ENCODE results near the gene RAMP3.
"Not testable (repeated sequence)": the region's sequence is repeated elsewhere in the genome, so short reads cannot be mapped to it uniquely, and the experiment has no call there.

Gene RAMP3

GRCh38 chr7:45161138-45161537, 3.5 kb downstream of the RAMP3 start:
- no peak overlapping the region for H3K4me3 ChIP-seq (ENCODE audit: low read length)
- TF ChIP-seq CTCF (IDR thresholded peaks at IDR 0.05; ENCODE audit: insufficient read depth, low read depth, low read length, missing control alignments), result no peak
- no peak for DNase-seq (ENCODE audit: low read depth)

DNA sequence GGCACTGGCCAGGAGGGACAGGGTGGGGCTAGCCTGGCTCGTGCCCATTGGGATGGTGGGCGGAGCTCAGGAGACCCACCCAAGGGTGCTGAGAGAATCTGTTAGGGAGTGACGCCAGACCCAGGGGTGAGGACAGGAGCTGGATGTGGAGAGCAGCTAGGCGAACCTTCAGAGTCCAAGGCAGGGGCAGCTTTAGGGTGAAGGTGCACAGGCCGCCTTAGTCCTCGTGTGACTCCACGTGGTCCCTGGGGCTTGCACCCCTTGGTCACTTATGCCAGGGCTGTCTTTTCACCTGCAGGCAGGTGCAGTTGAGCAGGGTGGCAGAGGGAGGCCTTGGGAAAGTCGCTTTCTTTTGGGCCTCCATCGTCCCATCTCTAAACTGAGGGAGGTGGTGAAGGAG, 4.3 kb downstream of the RAMP3 start:
- no peak for TF ChIP-seq CTCF (IDR thresholded peaks at IDR 0.05; ENCODE audit: insufficient read depth, low read depth, low read length, missing control alignments)
- no peak overlapping the region for H3K4me3 ChIP-seq (ENCODE audit: low read length)
- DNase-seq (ENCODE audit: low read depth), result no peak

GRCh38 chr7:45162311-45162845, 4.8 kb downstream of the RAMP3 start:
- H3K4me3 ChIP-seq (ENCODE audit: low read length), result no peak overlapping the region
- no peak for DNase-seq (ENCODE audit: low read depth)
- no peak for TF ChIP-seq CTCF (IDR thresholded peaks at IDR 0.05; ENCODE audit: insufficient read depth, low read depth, low read length, missing control alignments)

DNA sequence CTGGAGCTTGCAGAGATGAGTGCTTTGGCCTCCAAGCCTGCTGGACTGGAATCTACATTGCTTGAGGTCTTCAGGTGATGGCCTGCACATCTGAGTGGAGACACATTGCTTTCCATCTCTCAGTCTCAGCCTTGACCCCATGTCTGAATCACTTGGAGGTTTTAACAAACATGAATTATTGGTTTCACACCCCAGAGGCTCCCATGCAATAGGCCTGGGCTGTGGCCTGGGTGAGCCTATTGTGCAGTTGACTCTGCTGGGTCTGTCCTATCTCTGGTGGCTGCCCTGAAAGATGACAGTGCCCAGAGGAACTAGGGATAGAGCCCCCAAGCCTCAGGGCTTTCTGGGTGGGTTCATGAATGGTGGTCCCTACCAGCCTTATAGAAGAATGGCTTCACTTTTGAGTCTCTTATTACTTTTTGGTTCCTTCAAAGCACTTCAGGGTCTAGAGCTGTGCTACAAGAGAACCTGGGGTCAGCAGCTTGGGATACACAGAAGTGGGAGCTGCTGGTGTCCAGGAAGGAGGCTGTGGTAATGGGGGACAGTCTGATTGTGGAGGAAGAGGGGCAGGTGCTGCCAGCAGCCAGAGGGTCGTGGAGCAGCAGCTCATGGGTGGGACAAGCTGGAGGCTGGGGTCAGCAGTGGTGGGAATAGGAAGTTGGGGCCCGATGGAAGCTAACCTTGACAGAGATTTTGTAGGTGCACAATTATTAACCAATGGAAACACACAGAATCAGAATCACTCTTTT, 5.5 kb downstream of the RAMP3 start:
- DNase-seq (ENCODE audit: low read depth), result no peak
- no peak overlapping the region for H3K4me3 ChIP-seq (ENCODE audit: low read length)
- TF ChIP-seq CTCF (IDR thresholded peaks at IDR 0.05; ENCODE audit: insufficient read depth, low read depth, low read length, missing control alignments), result no peak

DNA sequence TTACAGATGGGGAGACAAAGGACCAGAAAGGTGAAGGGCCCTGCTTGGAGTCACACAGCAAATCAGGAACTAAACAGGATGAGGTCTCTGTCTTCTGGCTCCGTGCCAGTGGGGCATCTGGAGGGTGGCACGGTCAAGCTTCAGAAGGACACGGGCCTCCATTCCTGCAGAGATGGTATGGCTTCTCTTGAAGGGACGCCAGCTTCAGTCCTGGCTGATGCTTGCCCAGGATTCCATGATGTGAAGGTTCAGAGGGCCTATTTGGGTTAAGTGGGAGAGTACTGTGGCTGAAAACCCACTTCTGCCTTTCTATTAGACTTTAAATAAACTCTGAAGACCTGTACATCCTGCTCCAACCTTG, 6.1 kb downstream of the RAMP3 start:
- DNase-seq (ENCODE audit: low read depth), result no peak
- no peak for TF ChIP-seq CTCF (IDR thresholded peaks at IDR 0.05; ENCODE audit: insufficient read depth, low read depth, low read length, missing control alignments)
- H3K4me3 ChIP-seq (ENCODE audit: low read length), result no peak overlapping the region

DNA sequence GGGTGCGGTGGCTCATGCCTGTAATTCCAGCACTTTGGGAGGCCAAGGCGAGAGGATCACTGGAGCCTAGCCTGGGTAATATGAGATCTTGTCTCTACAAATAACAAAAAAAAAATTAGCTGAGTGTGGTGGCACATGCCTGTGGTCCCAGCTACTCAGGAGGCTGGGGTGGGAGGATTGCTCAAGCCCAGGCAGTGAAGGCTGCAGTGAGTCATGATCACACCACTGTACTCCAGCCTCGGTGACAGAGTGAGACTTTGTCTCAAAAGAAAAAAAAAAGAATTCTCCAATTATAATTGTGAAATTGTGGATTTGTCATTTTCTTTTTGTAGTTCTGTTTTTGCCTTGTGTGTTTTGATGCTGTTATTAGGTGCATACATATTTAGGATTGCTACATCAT, 6.7 kb downstream of the RAMP3 start:
- not testable (repeated sequence) for DNase-seq (ENCODE audit: low read depth); H3K4me3 ChIP-seq (ENCODE audit: low read length)

DNA sequence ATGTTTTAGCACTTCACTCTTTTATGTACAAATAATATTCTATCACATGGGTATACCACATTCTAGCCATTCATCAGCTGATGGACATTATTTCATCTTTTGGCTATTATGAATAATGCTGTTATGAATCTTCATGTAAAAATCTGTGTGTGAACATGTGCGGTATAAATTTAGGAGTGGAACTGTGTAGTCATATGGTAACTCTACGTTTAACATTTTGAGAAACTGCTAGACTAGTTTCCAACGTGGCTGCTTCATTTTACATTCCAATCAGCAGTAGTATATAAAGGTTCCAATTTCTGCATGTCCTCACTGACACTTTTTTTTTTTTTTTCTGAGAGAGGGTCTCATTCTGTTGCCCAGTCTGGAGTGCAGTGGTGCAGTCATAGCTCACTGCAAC, 8.3 kb downstream of the RAMP3 start:
- H3K4me3 ChIP-seq (ENCODE audit: low read length), result no peak overlapping the region

More for the DNA sequence above, 8.3 kb downstream of the RAMP3 start:
- TF ChIP-seq CTCF (IDR thresholded peaks at IDR 0.05; ENCODE audit: insufficient read depth, low read depth, low read length, missing control alignments), result no peak
- DNase-seq (ENCODE audit: low read depth), result no peak

Data from epithelial cell of esophagus (primary cell).